Immature natural killer cell (primary cell): ENCODE measurements around the gene SLC6A9. TPM values are rescaled to one million over a fixed set of nuclear protein-coding genes. Genes with fewer than 3 reads are reported as not detected.

Experiments used
- DNase-seq, 3 donors: peaks; one replicate each; pipeline ENCODE4 v3.0.0; 2022; ENCODE audit warnings: mixed read lengths in 1 of 3
- H3K27ac Mint-ChIP-seq, 6 donors: one replicate each; pipeline ENCODE4 v1.8.0; 2020; ENCODE audit warnings: mixed read lengths in 6 of 6, mild to moderate bottlenecking in 5 of 6, inconsistent platforms in 4 of 6, moderate library complexity in 3 of 6
- H3K27me3 Mint-ChIP-seq, 3 donors: one replicate each; pipeline ENCODE4 v1.8.0; 2020 to 2021; ENCODE audit warnings: low read depth in 3 of 3, mild to moderate bottlenecking in 3 of 3, mixed read lengths in 3 of 3, moderate library complexity in 3 of 3, inconsistent platforms in 1 of 3
- H3K36me3 Mint-ChIP-seq, 3 donors: one replicate each; pipeline ENCODE4 v1.8.0; 2020; ENCODE audit warnings: mixed read lengths in 3 of 3, inconsistent platforms in 2 of 3, mild to moderate bottlenecking in 2 of 3
- H3K4me1 Mint-ChIP-seq, 2 donors: one replicate each; pipeline ENCODE4 v1.8.0; 2020; ENCODE audit warnings: inconsistent platforms in 2 of 2, mild to moderate bottlenecking in 2 of 2, mixed read lengths in 2 of 2, moderate library complexity in 1 of 2
- H3K4me3 Mint-ChIP-seq, 5 donors: one replicate each; pipeline ENCODE4 v1.8.0; 2020; ENCODE audit warnings: mild to moderate bottlenecking in 5 of 5, mixed read lengths in 5 of 5, inconsistent platforms in 3 of 5, moderate library complexity in 3 of 5
- H3K9me3 Mint-ChIP-seq, 6 donors: one replicate each; pipeline ENCODE4 v1.8.0; 2020; ENCODE audit warnings: mild to moderate bottlenecking in 6 of 6, mixed read lengths in 6 of 6, inconsistent platforms in 4 of 6, moderate library complexity in 3 of 6
- polyA plus RNA-seq, 3 donors: library from polyadenylated mRNA; unstranded; fragments of 300-500 nt; fragmentation: Illumina TruSeq; gene quantifications; one replicate each; pipeline ENCODE4 v1.2.3, GENCODE V29; 2021

Gene SLC6A9
- polyA plus RNA-seq, 3 donors from 2014 or later, result not detected

DNA sequence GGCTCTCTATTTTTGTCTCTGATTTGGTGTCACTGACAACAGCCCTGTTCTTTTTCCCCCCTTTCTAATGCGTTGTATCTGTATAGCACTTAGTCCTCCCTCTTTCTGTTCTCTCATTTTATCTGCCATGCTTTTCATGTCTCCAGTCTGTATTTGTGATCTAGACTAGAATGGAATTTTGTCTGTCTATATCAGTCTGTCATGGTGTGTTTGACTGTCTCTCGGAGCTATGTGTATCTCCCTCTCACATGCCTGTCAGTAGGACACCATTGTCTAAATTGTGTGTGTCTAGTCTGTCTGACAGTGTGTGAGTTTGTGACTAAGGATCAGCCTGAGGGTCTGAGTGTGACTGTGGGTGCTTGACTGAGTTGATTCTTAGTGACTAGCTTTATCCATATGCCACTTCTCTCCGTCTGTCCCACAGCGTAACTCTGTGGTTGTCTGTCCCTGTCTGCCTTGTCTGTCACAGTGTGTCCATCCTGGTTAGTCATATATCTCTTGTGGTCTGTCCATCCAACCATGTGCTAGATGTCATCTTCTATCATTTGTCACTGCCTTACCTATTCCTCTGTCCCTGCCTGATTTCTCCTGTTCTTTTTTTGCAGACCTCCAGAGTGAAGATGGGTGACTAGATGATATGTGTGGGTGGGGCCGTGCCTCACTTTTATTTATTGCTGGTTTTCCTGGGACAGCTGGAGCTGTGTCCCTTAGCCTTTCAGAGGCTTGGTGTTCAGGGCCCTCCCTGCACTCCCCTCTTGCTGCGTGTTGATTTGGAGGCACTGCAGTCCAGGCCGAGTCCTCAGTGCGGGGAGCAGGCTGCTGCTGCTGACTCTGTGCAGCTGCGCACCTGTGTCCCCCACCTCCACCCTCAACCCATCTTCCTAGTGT is 53.6 kb downstream of the SLC6A9 start:
- DNase-seq, result no peak
- Mint-ChIP-seq H3K27me3 (peaks cover 3 to 5% (median 5%) of the 10 kb centered on the region in 3 donors), H3K4me3 (peak overlapping the region; percentile 75 to 97 (median 87)), H3K9me3 (peaks cover 0 to 1% (median 0%) of the 10 kb centered on the region in 6 donors), H3K4me1 (peaks cover 47 to 59% of the 10 kb centered on the region in 2 donors), H3K27ac (peak overlapping the region in 2 of 6 donors; percentile 1 to 32), H3K36me3 (peaks cover 8 to 24% (median 10%) of the 10 kb centered on the region in 3 donors)

- peaks cover 0 to 1% (median 0%) of the 10 kb centered on the region in 6 donors for H3K9me3 Mint-ChIP-seq
- peaks cover 8 to 24% (median 10%) of the 10 kb centered on the region in 3 donors for H3K36me3 Mint-ChIP-seq
- H3K27ac Mint-ChIP-seq, result peak overlapping the region in 2 of 6 donors; percentile 26 to 37
- H3K4me1 Mint-ChIP-seq, result peaks cover 47 to 59% of the 10 kb centered on the region in 2 donors
- H3K27me3 Mint-ChIP-seq, result peaks cover 5% of the 10 kb centered on the region in 3 donors
- H3K4me3 Mint-ChIP-seq, result peak overlapping the region; percentile 28 to 97 (median 87)
- no peak for DNase-seq
These were observed 54.4 kb downstream of the SLC6A9 start for GRCh38 chr1:43976890-43977289.

DNA sequence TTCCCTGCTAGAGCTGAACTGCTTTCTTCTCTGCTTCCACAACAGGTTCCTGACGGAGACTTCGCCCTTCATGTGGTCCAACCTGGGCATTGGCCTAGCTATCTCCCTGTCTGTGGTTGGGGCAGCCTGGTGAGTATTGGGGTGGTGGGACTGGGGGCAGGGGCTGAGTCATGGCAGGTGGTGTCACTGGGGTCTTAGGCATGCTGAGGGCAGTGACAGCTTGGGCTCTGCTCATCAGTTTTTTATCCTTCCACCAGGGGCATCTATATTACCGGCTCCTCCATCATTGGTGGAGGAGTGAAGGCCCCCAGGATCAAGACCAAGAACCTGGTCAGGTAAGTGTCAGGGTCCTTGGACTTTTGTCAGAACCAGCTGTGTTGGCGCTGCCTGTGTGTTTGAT is 55.2 kb downstream of the SLC6A9 start:
- DNase-seq, result no peak
- peaks cover 8 to 24% (median 10%) of the 10 kb centered on the region in 3 donors for H3K36me3 Mint-ChIP-seq
- peaks cover 50 to 62% of the 10 kb centered on the region in 2 donors for H3K4me1 Mint-ChIP-seq
- peaks cover 5% of the 10 kb centered on the region in 3 donors for H3K27me3 Mint-ChIP-seq
- peak overlapping the region in 5 of 6 donors; percentile 76 to 92 (median 81) for H3K27ac Mint-ChIP-seq
- peak overlapping the region; percentile 87 to 98 (median 93) for H3K4me3 Mint-ChIP-seq
- H3K9me3 Mint-ChIP-seq, result peaks cover 0 to 1% (median 0%) of the 10 kb centered on the region in 6 donors

GRCh38 chr1:43975249-43975961 is 55.9 kb downstream of the SLC6A9 start:
- peak overlapping the region; percentile 13 to 92 (median 80) for H3K27ac Mint-ChIP-seq
- peaks cover 0 to 1% (median 0%) of the 10 kb centered on the region in 6 donors for H3K9me3 Mint-ChIP-seq
- peaks cover 5% of the 10 kb centered on the region in 3 donors for H3K27me3 Mint-ChIP-seq
- peaks cover 6 to 24% (median 8%) of the 10 kb centered on the region in 3 donors for H3K36me3 Mint-ChIP-seq
- DNase-seq, result peak in 1 of 3 donors; percentile 11
- H3K4me3 Mint-ChIP-seq, result peak overlapping the region; percentile 87 to 98 (median 93)
- peaks cover 56 to 64% of the 10 kb centered on the region in 2 donors for H3K4me1 Mint-ChIP-seq

DNA sequence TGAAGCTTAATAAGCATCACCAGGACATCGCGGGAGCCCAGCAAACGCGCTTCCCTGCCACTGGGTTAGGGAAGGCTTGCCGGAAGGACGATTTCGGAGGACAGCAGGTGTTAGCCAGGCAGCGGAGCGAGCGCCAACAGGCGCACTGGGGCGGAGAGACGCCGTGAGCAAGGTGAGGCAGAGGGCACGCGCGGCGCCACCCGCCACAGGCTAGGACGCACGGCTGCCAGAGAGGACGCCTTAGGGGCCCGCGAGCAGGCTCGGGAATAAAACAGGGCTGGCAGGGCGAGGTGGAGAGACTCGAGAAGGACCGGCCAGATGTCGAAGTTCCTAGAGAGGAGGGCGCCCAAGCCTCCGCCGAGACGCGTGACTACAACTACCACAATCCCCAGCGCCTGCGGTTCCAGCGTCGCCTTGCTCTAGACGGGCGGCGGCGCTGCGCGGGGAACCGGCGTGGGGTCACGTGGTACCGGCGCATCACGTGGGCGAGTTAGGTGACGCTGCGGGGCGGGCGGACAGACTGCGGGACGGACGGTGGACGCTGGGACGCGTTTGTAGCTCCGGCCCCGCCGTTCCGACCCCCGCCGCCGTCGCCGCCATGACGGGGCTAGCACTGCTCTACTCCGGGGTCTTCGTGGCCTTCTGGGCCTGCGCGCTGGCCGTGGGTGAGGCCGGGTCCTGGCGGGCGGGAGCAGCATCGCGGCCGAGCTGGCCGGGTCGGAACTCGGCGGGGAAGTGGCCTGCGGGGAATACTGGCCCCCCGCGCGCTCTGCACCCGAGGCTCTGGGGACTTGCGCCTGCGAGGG is 56.6 kb downstream of the SLC6A9 start, which contains the start of gene ATP6V0B:
TSS of gene ATP6V0B (plus strand) at position 518 of the 806 bp plus-strand sequence. CDS start at position 599, 81 bp downstream.
- Mint-ChIP-seq H3K4me1 (peaks cover 64 to 65% of the 10 kb centered on the region in 2 donors), H3K36me3 (peaks cover 6 to 24% (median 8%) of the 10 kb centered on the region in 3 donors), H3K27ac (peak within 1 kb of the TSS; percentile 81 to 97 (median 91)), H3K27me3 (peaks cover 3 to 5% (median 5%) of the 10 kb centered on the region in 3 donors), H3K9me3 (peaks cover 0 to 1% (median 0%) of the 10 kb centered on the region in 6 donors), H3K4me3 (peak within 1 kb of the TSS; percentile 87 to 98 (median 93))
- DNase-seq, result peak; percentile 87 to 90 (median 89)

DNA sequence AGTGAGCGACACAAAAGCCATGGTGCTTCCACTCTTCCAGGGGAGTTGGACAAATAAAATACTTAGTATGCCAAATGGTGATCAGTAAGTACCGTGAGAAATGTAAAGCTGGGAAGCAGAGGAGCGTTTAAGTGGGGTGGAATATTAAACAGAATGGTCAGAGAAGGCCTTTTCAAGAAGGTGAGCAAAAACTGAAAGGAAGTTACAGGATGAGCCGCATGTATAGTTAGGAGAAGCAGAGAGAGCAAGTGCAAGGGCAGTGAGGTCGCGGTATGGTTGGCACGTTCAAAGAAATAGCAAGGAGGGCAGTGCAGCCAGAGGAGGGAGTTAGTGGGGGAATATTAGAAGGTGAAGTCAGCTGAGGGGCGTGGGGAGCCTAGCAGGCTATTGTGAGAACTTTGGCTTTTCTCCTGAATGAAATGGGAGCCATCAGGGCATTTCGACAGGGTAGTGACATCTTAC is 57.2 kb downstream of the SLC6A9 start:
- no peak for DNase-seq
- Mint-ChIP-seq H3K4me3 (peak overlapping the region; percentile 87 to 98 (median 93)), H3K27me3 (peaks cover 3 to 5% (median 5%) of the 10 kb centered on the region in 3 donors), H3K36me3 (peaks cover 6 to 24% (median 8%) of the 10 kb centered on the region in 3 donors), H3K27ac (peak overlapping the region; percentile 81 to 97 (median 91)), H3K9me3 (peaks cover 0 to 1% (median 0%) of the 10 kb centered on the region in 6 donors), H3K4me1 (peaks cover 69 to 70% of the 10 kb centered on the region in 2 donors)

DNA sequence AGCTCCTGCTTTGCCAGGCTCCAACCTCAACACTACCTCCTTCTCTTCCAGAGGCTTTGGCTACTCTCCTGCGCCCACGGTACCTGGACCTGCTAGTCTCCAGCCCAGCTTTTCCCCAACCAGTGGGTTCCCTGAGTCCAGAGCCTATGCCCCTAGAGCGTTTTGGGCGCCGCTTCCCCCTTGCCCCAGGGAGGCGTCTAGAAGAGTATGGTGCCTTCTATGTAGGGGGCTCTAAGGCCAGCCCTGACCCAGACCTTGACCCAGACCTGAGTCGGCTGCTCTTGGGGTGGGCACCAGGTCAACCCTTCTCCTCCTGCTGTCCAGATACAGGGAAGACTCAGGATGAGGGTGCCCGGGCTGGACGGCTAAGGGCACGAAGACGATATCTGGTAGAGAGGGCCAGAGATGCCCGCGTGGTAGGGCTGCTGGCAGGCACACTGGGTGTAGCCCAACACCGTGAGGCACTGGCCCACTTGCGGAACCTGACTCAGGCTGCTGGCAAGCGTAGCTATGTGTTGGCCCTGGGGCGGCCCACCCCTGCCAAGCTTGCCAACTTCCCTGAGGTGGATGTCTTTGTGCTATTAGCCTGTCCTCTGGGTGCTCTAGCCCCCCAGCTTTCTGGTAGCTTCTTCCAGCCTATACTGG is 59.8 kb downstream of the SLC6A9 start:
- Mint-ChIP-seq H3K27me3 (peaks cover 0 to 5% (median 3%) of the 10 kb centered on the region in 3 donors), H3K36me3 (peaks cover 0 to 3% (median 2%) of the 10 kb centered on the region in 3 donors), H3K9me3 (peaks cover 0 to 1% (median 0%) of the 10 kb centered on the region in 6 donors), H3K27ac (no peak overlapping the region), H3K4me3 (peak overlapping the region; percentile 91 to 94 (median 93)), H3K4me1 (peaks cover 45 to 49% of the 10 kb centered on the region in 2 donors)
- no peak for DNase-seq

GRCh38 chr1:43970911-43971310 is 60.4 kb downstream of the SLC6A9 start:
- peaks cover 0 to 3% (median 0%) of the 10 kb centered on the region in 3 donors for H3K36me3 Mint-ChIP-seq

GRCh38 chr1:43970502-43970901 is 60.8 kb downstream of the SLC6A9 start:
- Mint-ChIP-seq H3K27me3 (peaks cover 0 to 5% (median 3%) of the 10 kb centered on the region in 3 donors), H3K9me3 (peaks cover 0 to 1% (median 0%) of the 10 kb centered on the region in 6 donors), H3K27ac (peak overlapping the region in 4 of 6 donors; percentile 49 to 84 (median 78)), H3K4me3 (peak overlapping the region; percentile 91 to 94 (median 93)), H3K4me1 (peaks cover 35 to 39% of the 10 kb centered on the region in 2 donors), H3K36me3 (peaks cover 0 to 3% (median 0%) of the 10 kb centered on the region in 3 donors)
- DNase-seq, result no peak

More at GRCh38 chr1:43970911-43971310, 60.4 kb downstream of the SLC6A9 start:
- peak overlapping the region in 2 of 6 donors; percentile 22 to 49 for H3K27ac Mint-ChIP-seq
- H3K9me3 Mint-ChIP-seq, result peaks cover 0 to 1% (median 0%) of the 10 kb centered on the region in 6 donors
- no peak for DNase-seq
- peaks cover 0 to 5% (median 3%) of the 10 kb centered on the region in 3 donors for H3K27me3 Mint-ChIP-seq
- H3K4me1 Mint-ChIP-seq, result peaks cover 39 to 43% of the 10 kb centered on the region in 2 donors
- peak overlapping the region; percentile 91 to 94 (median 93) for H3K4me3 Mint-ChIP-seq

GRCh38 chr1:43969746-43970466 is 61.4 kb downstream of the SLC6A9 start, which contains the start of gene DPH2:
Gene DPH2, plus strand, starts transcription at chr1:43970010. Its CDS starts 166 bp downstream, at chr1:43970176.
- H3K4me3 Mint-ChIP-seq, result peak within 1 kb of the TSS; percentile 91 to 94 (median 93)
- peaks cover 35 to 37% of the 10 kb centered on the region in 2 donors for H3K4me1 Mint-ChIP-seq
- H3K27me3 Mint-ChIP-seq, result peaks cover 0 to 3% (median 0%) of the 10 kb centered on the region in 3 donors
- DNase-seq, result peak; percentile 87 to 90 (median 89)
- peaks cover 0 to 1% (median 0%) of the 10 kb centered on the region in 6 donors for H3K9me3 Mint-ChIP-seq
- peaks cover 0 to 3% (median 0%) of the 10 kb centered on the region in 3 donors for H3K36me3 Mint-ChIP-seq
- peak within 1 kb of the TSS; percentile 34 to 91 (median 84) for H3K27ac Mint-ChIP-seq

- peaks cover 0 to under 1% (median 0%) of the 10 kb centered on the region in 6 donors for H3K9me3 Mint-ChIP-seq
- no peak for DNase-seq
- H3K36me3 Mint-ChIP-seq, result peaks cover 0 to 3% (median 0%) of the 10 kb centered on the region in 3 donors
- peaks cover 33 to 34% of the 10 kb centered on the region in 2 donors for H3K4me1 Mint-ChIP-seq
- H3K27me3 Mint-ChIP-seq, result peaks cover 0 to 3% (median 0%) of the 10 kb centered on the region in 3 donors
- peak overlapping the region in 4 of 6 donors; percentile 49 to 91 (median 80) for H3K27ac Mint-ChIP-seq
- H3K4me3 Mint-ChIP-seq, result peak overlapping the region; percentile 91 to 94 (median 93)
These were observed 61.9 kb downstream of the SLC6A9 start for GRCh38 chr1:43969416-43969745.
